ENCODE data around the gene SOX18.

Gene SOX18

GRCh38 chr20:64050261-64051032, 1.0 kb upstream of the SOX18 start:
- no peak overlapping the region for H3K4me3 ChIP-seq (ENCODE audit: low read depth, low read length)
- TF ChIP-seq CTCF (conservative IDR thresholded peaks at IDR 0.05; ENCODE audit: low read depth, low read length), result no peak
- no peak for DNase-seq (ENCODE audit: low read depth)

GRCh38 chr20:64049878-64050260, 430 bp upstream of the SOX18 start:
- H3K4me3 ChIP-seq (ENCODE audit: low read depth, low read length), result no peak overlapping the region
- no peak for DNase-seq (ENCODE audit: low read depth)
- TF ChIP-seq CTCF (conservative IDR thresholded peaks at IDR 0.05; ENCODE audit: low read depth, low read length), result no peak

DNA sequence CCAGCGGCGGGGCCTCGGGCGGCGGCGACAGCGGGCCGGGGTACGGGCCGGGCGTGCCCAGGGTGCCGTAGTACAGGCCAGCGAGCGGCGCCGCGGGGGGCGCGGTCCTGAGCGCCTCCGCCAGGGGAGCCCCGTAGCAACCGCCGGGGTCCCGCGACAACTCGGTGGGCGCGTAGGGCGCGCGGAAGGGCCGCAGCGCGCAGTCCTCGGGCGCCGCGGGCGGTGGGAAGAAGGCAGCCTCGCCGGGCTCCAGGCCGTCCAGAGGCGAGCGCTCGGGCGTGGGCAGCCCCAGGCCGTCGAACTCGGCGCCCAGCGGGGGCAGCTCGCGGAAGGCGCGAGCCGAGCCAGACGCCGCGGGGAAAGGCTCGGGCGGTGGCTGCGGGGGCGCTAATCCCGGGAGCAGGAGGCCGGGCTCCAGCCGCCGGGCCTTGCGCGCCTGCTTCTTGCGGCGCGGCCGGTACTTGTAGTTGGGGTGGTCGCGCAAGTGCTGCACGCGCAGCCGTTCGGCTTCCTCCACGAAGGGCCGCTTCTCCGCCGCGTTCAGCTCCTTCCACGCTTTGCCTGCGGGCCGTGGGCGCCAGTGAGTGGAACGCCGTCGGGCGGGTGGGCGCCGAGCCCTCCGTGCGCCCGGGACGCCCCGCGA, 916 bp downstream of the SOX18 start:
- TF ChIP-seq CTCF (conservative IDR thresholded peaks at IDR 0.05; ENCODE audit: low read depth, low read length), result no peak
- no peak overlapping the region for H3K4me3 ChIP-seq (ENCODE audit: low read depth, low read length)
- DNase-seq (ENCODE audit: low read depth), result no peak

- no peak overlapping the region for H3K4me3 ChIP-seq (ENCODE audit: low read depth, low read length)
- DNase-seq (ENCODE audit: low read depth), result no peak
- TF ChIP-seq CTCF (conservative IDR thresholded peaks at IDR 0.05; ENCODE audit: low read depth, low read length), result no peak
Measured at GRCh38 chr20:64047968-64048401, 1.5 kb downstream of the SOX18 start.

DNA sequence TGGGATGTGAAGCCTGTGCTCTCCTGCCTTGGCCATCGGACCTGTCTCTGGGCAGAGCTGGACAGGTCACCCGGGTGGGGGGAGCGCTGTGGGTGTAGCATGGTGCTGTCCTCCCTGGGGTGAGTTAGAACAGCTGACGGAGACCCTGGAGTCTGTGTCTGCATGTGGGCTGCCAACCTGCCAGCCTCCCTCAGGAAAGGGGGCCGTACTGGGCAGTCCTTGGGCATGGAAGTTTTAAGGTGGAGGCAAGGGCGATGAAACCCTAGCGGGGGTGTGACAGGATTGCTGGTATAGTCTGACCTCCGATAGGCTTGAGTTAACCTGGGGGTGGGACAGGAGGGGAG, 2.4 kb downstream of the SOX18 start:
- H3K4me3 ChIP-seq (ENCODE audit: low read depth, low read length), result no peak overlapping the region
- no peak for TF ChIP-seq CTCF (conservative IDR thresholded peaks at IDR 0.05; ENCODE audit: low read depth, low read length)
- no peak for DNase-seq (ENCODE audit: low read depth)

- no peak for TF ChIP-seq CTCF (conservative IDR thresholded peaks at IDR 0.05; ENCODE audit: low read depth, low read length)
- no peak overlapping the region for H3K4me3 ChIP-seq (ENCODE audit: low read depth, low read length)
- no peak for DNase-seq (ENCODE audit: low read depth)
Measured at GRCh38 chr20:64045346-64046011, 4.0 kb downstream of the SOX18 start.
